ENCODE data around the gene RPS6KA1. TPM values are rescaled to one million over a fixed set of nuclear protein-coding genes. Genes with fewer than 3 reads are reported as not detected.

The RPS6KA1 gene
- total RNA-seq, 1 experiment from 2014 or later: 20.6 TPM

DNA sequence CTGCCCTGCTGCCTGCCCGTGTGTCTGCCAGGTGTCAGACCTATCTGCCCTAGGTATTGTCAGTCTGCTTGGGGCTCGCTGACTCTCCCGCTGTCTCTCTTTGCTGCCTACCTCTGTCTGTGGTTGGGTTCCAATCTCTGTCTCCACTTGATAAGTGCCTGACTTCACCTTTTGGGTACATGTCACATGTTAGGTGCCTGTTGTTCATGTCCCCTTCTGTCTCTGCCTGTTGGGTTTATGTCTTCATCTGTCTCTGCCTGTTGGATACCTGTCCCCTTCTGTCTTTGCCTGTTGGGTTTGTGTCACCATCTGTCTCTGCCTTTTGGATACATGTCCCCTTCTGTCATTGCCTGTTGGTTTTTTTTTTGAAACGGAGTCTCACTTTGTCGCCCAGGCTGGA lies 14.6 kb downstream of the RPS6KA1 start:
- DNase-seq (ENCODE audit: low read depth, low spot score): no peak
- in situ Hi-C loops (cut with HindIII; ENCODE audit: low pct_unique_long_range_greater_than_20kb, low sequenced_read_pairs): no loop called here

DNA sequence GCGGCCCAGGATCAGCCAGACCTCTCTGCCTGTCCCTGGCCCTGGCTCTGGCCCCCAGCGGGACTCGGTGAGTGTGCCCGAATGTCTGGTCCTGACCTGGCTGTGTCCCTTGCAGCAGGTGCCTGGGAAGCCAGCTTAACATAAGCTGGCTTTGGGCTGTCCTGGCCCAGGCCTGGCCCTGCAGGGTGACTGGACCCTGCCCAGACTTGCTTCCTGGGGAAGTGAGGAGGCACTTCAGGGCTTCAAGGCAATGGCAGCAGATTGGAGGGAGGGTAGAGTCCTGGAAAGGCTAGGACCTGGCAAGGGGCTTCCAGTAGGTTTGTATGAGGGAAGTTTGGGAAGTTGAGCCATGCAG lies 16.4 kb downstream of the RPS6KA1 start:
- no peak for DNase-seq (ENCODE audit: low read depth, low spot score)
- in situ Hi-C loops (cut with HindIII; ENCODE audit: low pct_unique_long_range_greater_than_20kb, low sequenced_read_pairs): no loop called here

DNA sequence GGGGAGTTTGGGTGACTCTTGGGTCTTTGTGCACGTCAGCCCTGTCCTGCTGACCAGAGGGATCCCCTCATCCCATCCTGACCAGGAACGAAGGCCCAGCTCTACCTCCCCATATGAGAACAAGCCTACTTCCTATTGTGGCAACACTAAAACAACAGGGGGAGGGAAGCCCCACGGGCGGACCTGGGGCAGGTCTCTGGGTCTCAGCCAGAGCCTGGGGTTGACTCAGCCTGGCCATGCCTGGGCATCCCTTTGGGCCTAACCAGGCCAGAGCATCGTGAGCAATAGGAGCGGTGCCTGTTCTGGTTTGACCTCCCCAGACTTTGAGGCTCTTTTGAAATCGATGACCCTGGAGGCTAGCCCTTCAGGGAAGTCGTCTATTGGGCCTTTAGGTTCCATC lies 16.8 kb downstream of the RPS6KA1 start:
- in situ Hi-C loops (cut with HindIII; ENCODE audit: low pct_unique_long_range_greater_than_20kb, low sequenced_read_pairs): no loop called here
- DNase-seq (ENCODE audit: low read depth, low spot score): no peak

DNA sequence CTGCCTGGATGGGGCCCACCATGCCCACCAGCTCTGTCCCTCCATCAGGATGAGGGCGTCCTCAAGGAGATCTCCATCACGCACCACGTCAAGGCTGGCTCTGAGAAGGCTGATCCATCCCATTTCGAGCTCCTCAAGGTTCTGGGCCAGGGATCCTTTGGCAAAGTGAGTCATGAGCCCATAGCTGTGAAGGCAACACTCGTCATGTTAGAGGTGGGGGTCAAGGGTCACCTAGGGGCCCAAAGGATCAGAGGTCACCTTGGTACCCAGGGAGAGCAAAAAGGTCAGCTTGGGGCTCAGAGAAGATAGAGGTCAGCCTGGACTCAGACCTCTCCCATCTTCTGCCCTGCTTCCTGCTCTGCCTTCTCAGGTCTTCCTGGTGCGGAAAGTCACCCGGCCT lies 17.3 kb downstream of the RPS6KA1 start:
- in situ Hi-C loops (cut with HindIII; ENCODE audit: low pct_unique_long_range_greater_than_20kb, low sequenced_read_pairs): no loop called here
- DNase-seq (ENCODE audit: low read depth, low spot score): no peak

DNA sequence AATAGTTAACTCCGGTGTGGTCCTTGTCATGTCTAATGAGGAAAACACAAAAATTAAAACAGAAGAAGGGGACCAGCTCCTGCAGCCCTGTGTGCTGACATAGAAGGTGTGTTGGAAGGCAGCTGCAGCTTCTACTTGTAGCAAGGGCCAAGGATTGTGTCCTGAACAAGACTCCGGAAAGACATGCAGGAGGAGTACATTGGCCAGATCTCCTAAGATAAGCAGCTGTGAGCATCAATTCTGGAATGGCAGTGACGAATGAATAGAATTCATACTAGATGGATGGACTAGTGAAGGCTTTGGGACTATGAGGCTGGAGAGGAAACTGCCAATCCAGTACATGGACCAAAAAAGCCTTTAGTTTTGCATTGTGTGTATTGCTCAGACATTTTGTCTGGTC lies 19.3 kb downstream of the RPS6KA1 start:
- no peak for DNase-seq (ENCODE audit: low read depth, low spot score)
- in situ Hi-C loops (cut with HindIII; ENCODE audit: low pct_unique_long_range_greater_than_20kb, low sequenced_read_pairs): no loop called here

DNA sequence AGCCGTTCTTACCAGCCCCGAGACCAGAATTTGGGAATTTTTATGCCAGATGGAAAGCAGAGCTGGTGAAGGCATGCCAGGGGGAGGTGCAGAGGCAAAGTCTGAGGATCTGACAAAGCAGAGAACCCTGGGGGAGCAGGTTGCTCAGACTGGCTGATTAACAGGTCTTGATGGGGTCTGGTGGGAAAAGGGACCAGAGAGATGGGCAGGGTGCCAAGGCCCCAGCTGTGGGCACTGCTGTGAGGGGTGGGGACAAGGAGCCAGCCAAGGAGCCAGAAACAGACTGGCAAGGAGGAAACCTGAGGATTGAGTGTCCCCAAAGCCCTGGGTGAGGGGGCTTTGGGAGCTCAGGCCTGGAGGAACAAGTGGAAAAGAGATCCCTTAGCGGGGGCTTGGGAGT lies 21.4 kb downstream of the RPS6KA1 start:
- no peak for DNase-seq (ENCODE audit: low read depth, low spot score)
- in situ Hi-C loops (cut with HindIII; ENCODE audit: low pct_unique_long_range_greater_than_20kb, low sequenced_read_pairs): no loop called here

DNA sequence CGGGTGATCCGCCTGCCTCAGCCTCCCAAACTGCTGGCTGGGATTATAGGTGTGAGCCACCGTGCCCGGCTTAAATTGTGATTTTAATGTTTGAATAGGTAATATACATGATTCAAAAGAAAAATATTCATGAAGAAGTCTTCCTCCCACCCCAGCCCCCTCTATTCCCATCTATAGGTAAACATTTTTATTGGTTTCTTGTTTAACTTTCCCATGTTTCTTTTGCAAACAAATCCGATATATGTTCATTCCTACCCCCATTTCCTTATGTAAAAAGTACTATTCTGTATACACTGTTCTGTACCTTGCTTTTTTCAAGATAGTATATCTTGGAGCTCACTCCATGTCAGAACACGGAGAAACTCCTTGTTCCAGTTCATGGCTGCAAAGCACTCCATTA lies 23.2 kb downstream of the RPS6KA1 start:
- no peak for DNase-seq (ENCODE audit: low read depth, low spot score)
- in situ Hi-C loops (cut with HindIII; ENCODE audit: low pct_unique_long_range_greater_than_20kb, low sequenced_read_pairs): no loop called here

DNA sequence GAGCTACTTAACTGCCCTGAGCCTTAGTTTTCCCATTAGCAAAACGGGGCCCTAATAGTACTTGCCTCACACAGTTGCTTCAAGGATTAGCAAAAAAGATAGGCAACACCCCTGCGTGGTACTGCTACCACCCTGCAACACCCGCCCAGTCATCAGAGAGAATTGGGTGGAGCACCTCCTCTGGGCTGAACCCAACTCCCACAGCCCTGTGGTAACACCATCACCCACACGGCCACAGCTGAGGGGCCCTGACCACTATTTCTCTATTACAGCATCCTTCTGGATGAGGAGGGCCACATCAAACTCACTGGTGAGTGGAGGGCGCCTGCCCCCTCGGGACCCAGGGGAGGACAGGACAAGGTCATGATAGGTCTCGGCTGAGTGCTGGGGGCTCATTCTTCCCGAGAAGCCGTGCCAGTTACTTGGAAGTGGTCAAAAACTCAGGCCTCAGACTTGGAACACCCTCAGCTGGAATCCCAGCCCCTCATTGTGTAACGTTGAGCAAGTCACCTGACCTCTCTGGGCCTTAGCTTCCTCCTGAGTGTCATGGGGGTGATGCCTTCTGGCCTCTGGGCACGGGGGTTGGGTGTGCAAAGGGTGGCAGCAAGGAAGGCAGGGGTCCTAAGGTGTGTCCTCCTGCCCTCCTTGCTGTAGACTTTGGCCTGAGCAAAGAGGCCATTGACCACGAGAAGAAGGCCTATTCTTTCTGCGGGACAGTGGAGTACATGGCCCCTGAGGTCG lies 24.6 kb downstream of the RPS6KA1 start:
- in situ Hi-C loops (cut with HindIII; ENCODE audit: low pct_unique_long_range_greater_than_20kb, low sequenced_read_pairs): no loop called here
- no peak for DNase-seq (ENCODE audit: low read depth, low spot score)

DNA sequence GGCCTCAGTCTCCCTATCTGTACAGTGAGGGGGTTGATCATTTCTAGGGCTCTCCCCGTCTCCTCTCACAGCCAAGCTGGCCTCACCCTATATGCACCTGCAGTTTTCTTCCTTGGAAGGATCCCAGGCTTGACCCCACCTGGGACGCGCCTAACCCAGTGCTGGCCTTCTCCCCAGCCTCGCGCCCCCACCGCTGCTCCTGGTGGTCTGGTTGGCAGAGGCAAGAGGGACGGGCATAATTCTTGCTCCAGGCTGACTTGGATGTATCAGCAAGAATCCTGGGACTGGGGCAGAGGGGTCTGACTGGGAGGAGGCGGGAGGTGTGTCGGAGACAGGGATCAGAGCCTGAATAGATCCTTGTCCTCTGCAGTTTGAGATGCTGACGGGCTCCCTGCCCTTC lies 25.2 kb downstream of the RPS6KA1 start:
- no peak for DNase-seq (ENCODE audit: low read depth, low spot score)
- in situ Hi-C loops (cut with HindIII; ENCODE audit: low pct_unique_long_range_greater_than_20kb, low sequenced_read_pairs): no loop called here

DNA sequence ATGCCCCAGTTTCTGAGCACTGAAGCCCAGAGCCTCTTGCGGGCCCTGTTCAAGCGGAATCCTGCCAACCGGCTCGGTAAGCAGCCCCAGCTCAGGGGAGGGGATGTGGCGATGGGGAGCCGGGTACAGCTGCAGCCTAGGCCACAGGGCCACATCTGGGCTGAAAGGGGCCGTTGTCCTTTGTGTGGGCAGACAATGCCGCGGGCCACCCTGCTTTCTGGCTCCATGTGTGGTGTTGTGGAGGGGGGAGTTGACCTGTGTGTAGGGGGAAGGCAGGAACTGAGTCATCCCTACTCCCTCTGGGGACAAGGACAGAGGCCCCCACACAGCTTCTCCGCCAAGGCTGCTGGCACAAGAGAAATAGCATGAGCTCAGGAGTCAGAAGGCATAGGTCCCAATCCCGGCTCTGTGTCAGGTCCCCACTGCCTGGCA lies 26.0 kb downstream of the RPS6KA1 start:
- peak; percentile 66 for DNase-seq (ENCODE audit: low read depth, low spot score)
- in situ Hi-C loops (cut with HindIII; ENCODE audit: low pct_unique_long_range_greater_than_20kb, low sequenced_read_pairs): no loop called here

DNA sequence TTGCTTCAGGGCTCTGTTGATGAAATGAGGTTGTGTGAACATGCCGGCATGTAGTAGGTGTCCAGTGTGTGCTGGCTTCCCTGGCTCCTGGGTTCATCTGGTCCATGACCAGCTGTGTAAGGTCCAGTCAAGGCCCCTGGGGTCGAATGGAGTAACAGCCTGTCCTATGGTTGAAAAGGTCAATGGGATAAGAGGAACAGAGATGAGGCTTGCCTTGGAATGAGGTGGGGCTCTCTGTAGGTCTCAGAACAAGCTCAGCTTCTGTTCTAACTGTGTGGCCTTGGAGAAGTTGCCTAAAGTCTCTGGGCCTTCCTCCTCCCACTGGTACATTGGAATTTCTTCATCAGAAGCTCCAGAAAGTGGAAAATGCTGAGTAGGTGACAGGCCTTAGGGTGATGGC lies 26.6 kb downstream of the RPS6KA1 start:
- no peak for DNase-seq (ENCODE audit: low read depth, low spot score)
- in situ Hi-C loops (cut with HindIII; ENCODE audit: low pct_unique_long_range_greater_than_20kb, low sequenced_read_pairs): no loop called here

DNA sequence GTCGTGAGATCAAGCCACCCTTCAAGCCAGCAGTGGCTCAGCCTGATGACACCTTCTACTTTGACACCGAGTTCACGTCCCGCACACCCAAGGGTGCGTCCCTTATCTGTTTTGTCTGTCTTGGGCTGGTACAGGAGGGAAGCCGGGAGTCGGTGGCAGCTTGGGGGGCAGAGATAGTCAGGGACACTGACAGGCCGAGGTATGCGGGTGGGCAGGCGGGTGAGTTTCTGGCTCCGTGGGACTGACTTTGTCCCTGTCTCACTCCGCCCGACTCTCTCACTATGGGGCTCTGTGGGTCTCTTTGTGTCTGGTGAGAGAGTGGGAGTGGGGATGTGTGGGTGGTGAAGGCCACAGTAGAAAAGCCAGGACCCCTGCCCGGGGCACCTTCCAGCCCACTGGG lies 27.4 kb downstream of the RPS6KA1 start:
- in situ Hi-C loops (cut with HindIII; ENCODE audit: low pct_unique_long_range_greater_than_20kb, low sequenced_read_pairs): no loop called here
- no peak for DNase-seq (ENCODE audit: low read depth, low spot score)

DNA sequence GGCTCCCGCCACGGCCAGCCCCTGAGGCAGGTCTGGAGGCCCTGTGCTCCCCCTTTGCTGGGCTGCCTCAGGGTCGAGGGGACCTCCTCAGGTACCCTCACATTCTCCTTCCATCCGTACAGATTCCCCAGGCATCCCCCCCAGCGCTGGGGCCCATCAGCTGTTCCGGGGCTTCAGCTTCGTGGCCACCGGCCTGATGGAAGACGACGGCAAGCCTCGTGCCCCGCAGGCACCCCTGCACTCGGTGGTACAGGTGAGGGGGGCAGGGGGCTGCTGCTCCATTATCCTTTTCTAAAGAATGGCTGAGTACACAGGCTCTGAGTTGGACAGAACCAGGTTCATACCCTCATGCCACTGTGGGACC lies 29.1 kb downstream of the RPS6KA1 start:
- in situ Hi-C loops (cut with HindIII; ENCODE audit: low pct_unique_long_range_greater_than_20kb, low sequenced_read_pairs): no loop called here
- no peak for DNase-seq (ENCODE audit: low read depth, low spot score)

DNA sequence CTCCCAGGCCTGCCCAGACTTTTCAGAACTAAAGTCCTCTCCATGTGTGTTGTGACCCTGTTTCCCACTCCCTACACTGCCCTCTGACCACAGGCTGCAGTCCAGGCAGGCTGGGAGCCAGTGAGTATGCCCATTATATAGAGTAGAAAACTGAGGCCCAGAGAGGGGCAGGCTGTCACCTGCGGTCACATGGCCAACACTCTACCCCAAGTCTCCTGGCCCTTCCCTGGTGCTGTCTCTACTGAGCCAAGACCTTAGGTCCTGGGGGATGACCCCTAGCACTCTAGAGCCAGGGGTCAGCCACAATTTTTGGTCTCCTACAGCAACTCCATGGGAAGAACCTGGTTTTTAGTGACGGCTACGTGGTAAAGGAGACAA lies 30.8 kb downstream of the RPS6KA1 start:
- in situ Hi-C loops (cut with HindIII; ENCODE audit: low pct_unique_long_range_greater_than_20kb, low sequenced_read_pairs): no loop called here
- DNase-seq (ENCODE audit: low read depth, low spot score): no peak

DNA sequence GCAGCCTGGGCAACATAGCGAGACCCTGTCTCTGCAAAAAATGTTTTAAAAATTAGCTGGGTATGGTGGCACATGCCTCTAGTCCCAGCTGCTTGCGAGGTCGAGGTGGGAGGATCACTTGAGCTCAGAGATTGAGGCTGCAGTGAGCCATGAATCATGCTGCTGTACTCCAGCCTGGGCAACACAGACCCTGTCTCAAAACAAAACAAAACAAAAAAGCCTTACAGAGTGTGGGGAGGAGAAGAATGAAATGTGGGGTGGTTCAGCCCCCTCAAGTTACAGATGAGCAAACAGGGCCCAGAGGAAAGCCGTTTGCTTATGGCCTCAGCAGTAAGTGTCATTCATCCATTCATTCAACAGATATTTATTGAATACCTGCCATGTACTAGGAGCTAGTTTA lies 40.7 kb downstream of the RPS6KA1 start:
- in situ Hi-C loops (cut with HindIII; ENCODE audit: low pct_unique_long_range_greater_than_20kb, low sequenced_read_pairs): no loop called here
- no peak for DNase-seq (ENCODE audit: low read depth, low spot score)

DNA sequence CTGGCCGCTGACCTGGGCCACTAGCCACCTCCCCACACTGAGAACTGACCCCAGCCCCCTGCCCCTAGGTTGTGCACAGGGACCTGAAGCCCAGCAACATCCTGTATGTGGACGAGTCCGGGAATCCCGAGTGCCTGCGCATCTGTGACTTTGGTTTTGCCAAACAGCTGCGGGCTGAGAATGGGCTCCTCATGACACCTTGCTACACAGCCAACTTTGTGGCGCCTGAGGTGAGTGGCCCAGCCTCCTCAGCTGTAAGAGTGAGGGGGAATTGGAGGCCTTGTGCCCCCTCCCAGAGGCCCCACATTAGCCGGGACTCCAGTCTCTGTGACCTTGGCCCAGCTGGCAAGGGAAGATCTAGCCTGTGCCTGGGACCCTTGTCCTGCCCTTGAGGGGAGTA lies 41.8 kb downstream of the RPS6KA1 start:
- no peak for DNase-seq (ENCODE audit: low read depth, low spot score)
- in situ Hi-C loops (cut with HindIII; ENCODE audit: low pct_unique_long_range_greater_than_20kb, low sequenced_read_pairs): no loop called here

DNA sequence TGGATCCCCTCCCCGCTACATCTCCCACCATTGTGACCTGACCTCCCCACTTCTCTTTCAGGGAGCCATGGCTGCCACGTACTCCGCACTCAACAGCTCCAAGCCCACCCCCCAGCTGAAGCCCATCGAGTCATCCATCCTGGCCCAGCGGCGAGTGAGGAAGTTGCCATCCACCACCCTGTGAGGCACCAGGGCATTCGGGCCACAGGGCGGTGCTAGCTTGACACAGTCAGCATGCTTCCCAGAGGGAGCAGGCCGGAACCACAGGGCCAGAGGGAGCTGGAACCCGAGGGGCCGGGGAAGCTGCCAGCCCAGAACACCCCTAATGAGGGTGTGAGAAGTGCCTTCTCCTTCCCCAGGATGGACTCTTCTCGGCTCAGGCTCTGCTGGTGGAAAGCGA lies 44.5 kb downstream of the RPS6KA1 start:
- in situ Hi-C loops (cut with HindIII; ENCODE audit: low pct_unique_long_range_greater_than_20kb, low sequenced_read_pairs): no loop called here

DNA sequence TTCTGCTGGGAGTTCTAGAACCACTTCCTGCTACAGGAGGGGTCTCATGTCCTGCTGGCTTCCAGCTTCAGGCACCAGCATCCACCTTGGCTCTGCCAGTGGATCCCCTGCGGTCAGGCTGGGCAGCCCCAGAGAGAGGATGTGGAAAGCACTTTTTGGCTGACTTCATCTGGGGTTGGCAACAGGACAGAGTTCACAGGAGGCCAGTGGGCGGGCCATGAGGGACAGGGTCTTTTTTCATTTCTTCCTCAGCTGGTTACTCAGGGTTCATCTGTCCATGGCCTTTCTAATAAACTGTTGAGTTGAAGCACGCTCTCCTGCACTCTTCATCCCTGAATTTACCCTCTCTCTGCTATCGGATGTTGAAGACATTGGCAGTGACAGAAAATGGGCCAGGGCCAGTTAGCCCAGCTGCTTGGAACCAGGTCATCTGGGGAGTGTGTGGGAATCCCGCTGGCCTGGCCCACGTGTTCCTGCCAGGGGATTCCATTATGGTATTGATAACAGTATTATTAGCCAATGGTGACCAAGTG lies 45.2 kb downstream of the RPS6KA1 start:
- no peak for DNase-seq (ENCODE audit: low read depth, low spot score)

More for the DNA sequence above, 44.5 kb downstream of the RPS6KA1 start:
- no peak for DNase-seq (ENCODE audit: low read depth, low spot score)

DNA sequence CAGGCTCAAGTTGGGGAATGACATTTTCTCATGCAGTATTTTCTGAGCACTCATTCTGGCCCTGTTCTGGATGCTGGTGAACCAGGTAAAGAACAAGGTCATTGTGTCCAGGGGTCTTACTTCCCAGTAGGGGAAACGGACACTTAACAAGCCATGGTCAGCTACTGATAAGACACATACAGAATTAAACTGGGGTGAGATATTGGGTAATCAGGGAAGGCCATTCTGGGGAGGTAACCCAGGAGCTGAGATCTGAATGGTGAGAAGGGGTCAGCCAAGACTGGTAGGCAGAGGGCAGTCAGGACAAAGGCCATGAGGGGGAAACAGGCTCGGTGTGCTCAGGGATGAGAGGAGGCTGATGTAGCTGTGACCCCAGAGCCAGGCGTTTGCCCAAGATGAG lies 45.8 kb downstream of the RPS6KA1 start:
- in situ Hi-C loops (cut with HindIII; ENCODE audit: low pct_unique_long_range_greater_than_20kb, low sequenced_read_pairs): no loop called here
- DNase-seq (ENCODE audit: low read depth, low spot score): no peak

More for the DNA sequence above, 45.2 kb downstream of the RPS6KA1 start:
- in situ Hi-C loops (cut with HindIII; ENCODE audit: low pct_unique_long_range_greater_than_20kb, low sequenced_read_pairs): no loop called here

DNA sequence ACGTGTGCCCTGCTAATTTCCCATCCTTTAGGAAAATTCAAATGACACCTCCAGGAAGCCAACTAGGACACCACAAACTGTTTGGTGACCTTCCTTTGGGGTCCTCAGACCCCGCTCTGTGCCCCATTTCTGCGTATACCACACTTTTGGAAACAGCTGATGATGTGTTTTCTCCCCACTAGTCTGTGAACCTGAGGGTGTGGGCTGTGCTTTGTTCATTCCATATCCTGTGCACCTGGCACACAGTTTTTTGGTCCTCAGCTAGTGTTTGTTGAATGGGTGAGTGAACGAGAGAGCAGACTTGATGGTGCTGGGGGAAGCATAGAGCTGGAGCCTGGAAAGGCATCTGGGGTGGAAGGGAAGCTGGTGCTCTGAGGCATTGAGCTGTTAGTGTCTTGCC lies 48.6 kb downstream of the RPS6KA1 start:
- no peak for DNase-seq (ENCODE audit: low read depth, low spot score)
- in situ Hi-C loops (cut with HindIII; ENCODE audit: low pct_unique_long_range_greater_than_20kb, low sequenced_read_pairs): no loop called here
